Upper lobe of left lung (tissue), 4 donors: Measurements from ENCODE around the gene PDZD2.

ENCODE experiments used
- CTCF ChIP-seq, 6 experiments: fragments of 450-650 bp in 4 of 6; fragments of 200-600 bp in 2 of 6; sonication (generic) in 2 of 6; IDR thresholded peaks; one replicate each; pipeline ENCODE4 v1.5.1; 2016 to 2019; ENCODE audit warnings: antibody characterized with exemption in 6 of 6
- EP300 ChIP-seq, 4 donors: sonication (generic); formaldehyde crosslinking; IDR thresholded peaks; one replicate each; pipeline ENCODE4 v1.5.1; 2017; ENCODE audit warnings: antibody characterized with exemption in 4 of 4, control low read depth in 2 of 4
- POLR2A ChIP-seq, 4 donors: fragments of 450-650 bp; IDR thresholded peaks; one replicate each; pipeline ENCODE4 v1.5.1; 2016 to 2017; ENCODE audit warnings: antibody characterized with exemption in 4 of 4, mild to moderate bottlenecking in 2 of 4
- POLR2AphosphoS5 ChIP-seq, 2 donors: sonication (generic); formaldehyde crosslinking; IDR thresholded peaks; one replicate each; pipeline ENCODE4 v1.5.1; 2017; ENCODE audit warnings: antibody characterized with exemption in 2 of 2

- TF ChIP-seq CTCF (IDR thresholded peaks at IDR 0.05) (no peak), POLR2AphosphoS5 (IDR thresholded peaks at IDR 0.05) (no peak), EP300 (IDR thresholded peaks at IDR 0.05) (no peak), POLR2A (IDR thresholded peaks at IDR 0.05) (no peak)
Observed at GRCh38 chr5:31706186-31706585, 67.3 kb downstream of the PDZD2 start.
